Mesenteric fat pad (tissue), 1 donor: Measurements from ENCODE around the gene POGZ. TPM values are rescaled to one million over a fixed set of nuclear protein-coding genes. Genes with fewer than 3 reads are reported as not detected.

ENCODE experiments used
- DNase-seq: peaks from one replicate; pipeline ENCODE4 v3.0.0-alpha.2; 2020; ENCODE audit warnings: low spot score
- long read RNA-seq: library from polyadenylated mRNA; unstranded; transcript quantifications from one replicate; pipeline ENCODE4 v2.0.0, GENCODE V29; 2020
- total RNA-seq: library from RNA; stranded (reverse); fragmentation: NEBNext Ultra II Directional; extraction: Animal tissue kit (Norgen Biotek cat#: 25700); gene quantifications from one replicate; pipeline ENCODE4 v1.2.1, GENCODE V29; 2021
- donor health status: DM: yes; HTN: yes; CAD: no.

Gene POGZ
- 52.2 TPM for total RNA-seq
- long read RNA-seq, partial matches to known transcripts, result 5 of 14 reads
- long read RNA-seq, other reads (novel, unspliced or antisense), result 8 of 14 reads

- peak; percentile 99 for DNase-seq
Measured at GRCh38 chr1:151459331-151460046, at the start of gene POGZ. Gene POGZ, minus strand, starts transcription at chr1:151459494. Its CDS starts 17,290 bp downstream, at chr1:151442204.

- peak; percentile 37 for DNase-seq
Measured at GRCh38 chr1:151508833-151509232, 49.5 kb upstream of the POGZ start.

- no peak for DNase-seq
Measured at GRCh38 chr1:151504759-151505158, 45.5 kb upstream of the POGZ start.

GRCh38 chr1:151504252-151504651 is 45.0 kb upstream of the POGZ start:
- DNase-seq, result no peak

GRCh38 chr1:151502859-151503780 is 43.8 kb upstream of the POGZ start:
- DNase-seq, result no peak

- no peak for DNase-seq
Measured at GRCh38 chr1:151502035-151502700, 42.9 kb upstream of the POGZ start.

GRCh38 chr1:151501474-151501873 is 42.2 kb upstream of the POGZ start:
- DNase-seq, result no peak

- no peak for DNase-seq
Measured at GRCh38 chr1:151499930-151500329, 40.6 kb upstream of the POGZ start.

GRCh38 chr1:151499365-151499764 is 40.1 kb upstream of the POGZ start:
- DNase-seq, result no peak

GRCh38 chr1:151495316-151495715 is 36.0 kb upstream of the POGZ start:
- no peak for DNase-seq

GRCh38 chr1:151494741-151495281 is 35.5 kb upstream of the POGZ start:
- no peak for DNase-seq

GRCh38 chr1:151493042-151493441 is 33.7 kb upstream of the POGZ start:
- no peak for DNase-seq

- no peak for DNase-seq
Measured at GRCh38 chr1:151492120-151492519, 32.8 kb upstream of the POGZ start.

GRCh38 chr1:151491641-151492040 is 32.3 kb upstream of the POGZ start:
- no peak for DNase-seq

- DNase-seq, result no peak
Measured at GRCh38 chr1:151486557-151486956, 27.3 kb upstream of the POGZ start.

GRCh38 chr1:151485685-151486255 is 26.5 kb upstream of the POGZ start:
- no peak for DNase-seq

- DNase-seq, result no peak
Measured at GRCh38 chr1:151482017-151482416, 22.7 kb upstream of the POGZ start.

- DNase-seq, result no peak
Measured at GRCh38 chr1:151479462-151479861, 20.2 kb upstream of the POGZ start.

GRCh38 chr1:151478923-151479322 is 19.6 kb upstream of the POGZ start:
- no peak for DNase-seq

GRCh38 chr1:151478140-151478812 is 19.0 kb upstream of the POGZ start:
- no peak for DNase-seq
